PC-9 (cell line): ENCODE results near the gene A2ML1.
"Not testable (repeated sequence)": the region's sequence is repeated elsewhere in the genome, so short reads cannot be mapped to it uniquely, and the experiment has no call there.

Source experiments
- EZH2 ChIP-seq: fragments of 200-600 bp; sonication (generic); IDR thresholded peaks from 2 replicates; pipeline ENCODE4 v1.8.0; 2017; ENCODE audit warnings: antibody characterized with exemption, low read depth
- TF ChIP-seq, protein P1 (sequence below): fragments of 200-600 bp; sonication (generic); conservative IDR thresholded peaks from 2 replicates; pipeline ENCODE4 v1.6.1; 2017; ENCODE audit warnings: mixed run types, antibody characterized with exemption, mild to moderate bottlenecking, moderate library complexity

DNA sequence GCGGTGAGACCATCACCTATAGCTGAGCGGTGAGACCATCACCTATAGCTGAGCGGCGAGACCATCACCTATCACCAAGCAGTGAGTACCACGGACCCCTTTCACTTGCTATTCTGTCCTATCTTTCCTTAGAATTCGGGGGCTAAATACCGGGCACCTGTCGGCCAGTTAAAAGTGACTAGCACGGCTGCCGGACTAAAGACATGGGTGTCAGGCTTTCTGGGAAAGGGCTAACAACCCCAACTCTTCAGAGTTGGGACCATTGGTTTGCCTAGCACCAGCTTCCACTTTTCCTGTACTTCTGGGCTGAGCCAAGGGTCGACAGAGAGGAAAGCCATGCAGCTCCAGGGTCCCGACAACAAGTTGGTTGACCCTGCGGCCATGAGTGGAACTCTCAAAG is 33.7 kb upstream of the A2ML1 start:
- TF ChIP-seq, protein P1, sequence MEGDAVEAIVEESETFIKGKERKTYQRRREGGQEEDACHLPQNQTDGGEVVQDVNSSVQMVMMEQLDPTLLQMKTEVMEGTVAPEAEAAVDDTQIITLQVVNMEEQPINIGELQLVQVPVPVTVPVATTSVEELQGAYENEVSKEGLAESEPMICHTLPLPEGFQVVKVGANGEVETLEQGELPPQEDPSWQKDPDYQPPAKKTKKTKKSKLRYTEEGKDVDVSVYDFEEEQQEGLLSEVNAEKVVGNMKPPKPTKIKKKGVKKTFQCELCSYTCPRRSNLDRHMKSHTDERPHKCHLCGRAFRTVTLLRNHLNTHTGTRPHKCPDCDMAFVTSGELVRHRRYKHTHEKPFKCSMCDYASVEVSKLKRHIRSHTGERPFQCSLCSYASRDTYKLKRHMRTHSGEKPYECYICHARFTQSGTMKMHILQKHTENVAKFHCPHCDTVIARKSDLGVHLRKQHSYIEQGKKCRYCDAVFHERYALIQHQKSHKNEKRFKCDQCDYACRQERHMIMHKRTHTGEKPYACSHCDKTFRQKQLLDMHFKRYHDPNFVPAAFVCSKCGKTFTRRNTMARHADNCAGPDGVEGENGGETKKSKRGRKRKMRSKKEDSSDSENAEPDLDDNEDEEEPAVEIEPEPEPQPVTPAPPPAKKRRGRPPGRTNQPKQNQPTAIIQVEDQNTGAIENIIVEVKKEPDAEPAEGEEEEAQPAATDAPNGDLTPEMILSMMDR = not testable (repeated sequence)
- not testable (repeated sequence) for TF ChIP-seq EZH2
